ENCODE measurements around the gene CIT.

DNA sequence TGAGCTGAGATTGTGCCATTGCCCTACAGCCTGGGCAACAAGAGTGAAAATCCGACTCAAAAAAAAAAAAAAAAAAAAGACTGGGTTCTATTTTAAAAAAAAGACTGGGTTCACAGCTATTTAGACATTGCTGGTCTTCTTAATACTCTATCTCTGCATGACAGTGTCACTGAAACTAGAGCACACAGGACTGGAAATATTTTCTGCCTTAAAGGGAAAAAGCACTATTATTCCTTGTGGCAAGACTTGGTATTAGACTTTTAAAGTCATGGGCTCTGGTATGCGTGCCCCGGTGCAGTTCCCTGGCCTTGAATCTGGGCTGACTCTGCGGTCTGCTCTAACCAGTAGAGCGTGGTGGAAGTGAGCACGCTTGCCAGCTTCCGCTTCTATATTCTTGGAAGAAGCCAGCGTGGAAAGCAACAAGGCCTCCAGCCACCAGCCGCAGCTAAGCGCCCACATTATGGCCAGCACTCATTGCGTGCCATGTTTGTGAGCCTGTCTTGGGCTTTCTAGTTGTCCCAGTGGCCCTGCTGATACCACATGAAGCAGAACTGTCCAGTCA, 177.8 kb downstream of the CIT start:
- TF ChIP-seq, protein P1, sequence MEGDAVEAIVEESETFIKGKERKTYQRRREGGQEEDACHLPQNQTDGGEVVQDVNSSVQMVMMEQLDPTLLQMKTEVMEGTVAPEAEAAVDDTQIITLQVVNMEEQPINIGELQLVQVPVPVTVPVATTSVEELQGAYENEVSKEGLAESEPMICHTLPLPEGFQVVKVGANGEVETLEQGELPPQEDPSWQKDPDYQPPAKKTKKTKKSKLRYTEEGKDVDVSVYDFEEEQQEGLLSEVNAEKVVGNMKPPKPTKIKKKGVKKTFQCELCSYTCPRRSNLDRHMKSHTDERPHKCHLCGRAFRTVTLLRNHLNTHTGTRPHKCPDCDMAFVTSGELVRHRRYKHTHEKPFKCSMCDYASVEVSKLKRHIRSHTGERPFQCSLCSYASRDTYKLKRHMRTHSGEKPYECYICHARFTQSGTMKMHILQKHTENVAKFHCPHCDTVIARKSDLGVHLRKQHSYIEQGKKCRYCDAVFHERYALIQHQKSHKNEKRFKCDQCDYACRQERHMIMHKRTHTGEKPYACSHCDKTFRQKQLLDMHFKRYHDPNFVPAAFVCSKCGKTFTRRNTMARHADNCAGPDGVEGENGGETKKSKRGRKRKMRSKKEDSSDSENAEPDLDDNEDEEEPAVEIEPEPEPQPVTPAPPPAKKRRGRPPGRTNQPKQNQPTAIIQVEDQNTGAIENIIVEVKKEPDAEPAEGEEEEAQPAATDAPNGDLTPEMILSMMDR (tag by site-specific recombination; IDR thresholded peaks at IDR 0.05), result no peak
- no peak for TF ChIP-seq GLI2 (tag by site-specific recombination; IDR thresholded peaks at IDR 0.05; ENCODE audit: borderline replicate concordance, low read depth)
- TF ChIP-seq ZNF23 (tag by site-specific recombination; IDR thresholded peaks at IDR 0.05; ENCODE audit: borderline replicate concordance), result no peak
- TF ChIP-seq ZNF335 (tag by site-specific recombination; conservative IDR thresholded peaks at IDR 0.05), result no peak
